OCI-LY3 (cell line): ENCODE results near the gene KLHL2.

Experiments
- EZH2phosphoT487 ChIP-seq: fragments of 200-600 bp; shearing (Covaris generic); IDR thresholded peaks from 2 replicates; pipeline ENCODE4 v1.6.1; 2018; ENCODE audit warnings: antibody characterized with exemption, mixed run types, low read depth
- TF ChIP-seq, protein P1 (sequence below): fragments of 200-600, 300-600 bp; sonication (generic); IDR thresholded peaks from 2 replicates; pipeline ENCODE4 v1.5.1; 2014; ENCODE audit warnings: antibody characterized with exemption, low read length, low read depth

DNA sequence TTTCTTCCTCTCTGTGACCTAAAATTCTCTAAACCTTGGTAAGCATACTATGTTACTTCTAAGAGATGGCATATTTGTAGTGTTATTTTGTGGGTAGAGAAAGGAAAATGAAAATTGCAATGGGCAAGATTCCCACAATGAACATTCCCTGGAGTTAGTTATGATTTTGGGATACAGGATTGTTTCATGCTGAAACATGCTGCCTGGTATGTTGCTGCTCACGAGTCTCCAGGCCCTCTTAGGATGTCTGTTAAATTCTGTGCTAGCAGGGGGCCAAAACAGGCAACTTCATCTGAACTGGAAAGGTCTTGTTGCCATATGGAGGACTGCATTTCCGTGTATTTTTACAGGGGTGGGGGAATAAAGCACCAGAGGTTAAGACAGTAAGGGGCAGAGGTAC is 101.2 kb downstream of the KLHL2 start:
- TF ChIP-seq, protein P1, sequence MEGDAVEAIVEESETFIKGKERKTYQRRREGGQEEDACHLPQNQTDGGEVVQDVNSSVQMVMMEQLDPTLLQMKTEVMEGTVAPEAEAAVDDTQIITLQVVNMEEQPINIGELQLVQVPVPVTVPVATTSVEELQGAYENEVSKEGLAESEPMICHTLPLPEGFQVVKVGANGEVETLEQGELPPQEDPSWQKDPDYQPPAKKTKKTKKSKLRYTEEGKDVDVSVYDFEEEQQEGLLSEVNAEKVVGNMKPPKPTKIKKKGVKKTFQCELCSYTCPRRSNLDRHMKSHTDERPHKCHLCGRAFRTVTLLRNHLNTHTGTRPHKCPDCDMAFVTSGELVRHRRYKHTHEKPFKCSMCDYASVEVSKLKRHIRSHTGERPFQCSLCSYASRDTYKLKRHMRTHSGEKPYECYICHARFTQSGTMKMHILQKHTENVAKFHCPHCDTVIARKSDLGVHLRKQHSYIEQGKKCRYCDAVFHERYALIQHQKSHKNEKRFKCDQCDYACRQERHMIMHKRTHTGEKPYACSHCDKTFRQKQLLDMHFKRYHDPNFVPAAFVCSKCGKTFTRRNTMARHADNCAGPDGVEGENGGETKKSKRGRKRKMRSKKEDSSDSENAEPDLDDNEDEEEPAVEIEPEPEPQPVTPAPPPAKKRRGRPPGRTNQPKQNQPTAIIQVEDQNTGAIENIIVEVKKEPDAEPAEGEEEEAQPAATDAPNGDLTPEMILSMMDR: no peak
- TF ChIP-seq EZH2phosphoT487: no peak
